H9 (cell line): ENCODE results near the gene MARCKS. TPM values are rescaled to one million over a fixed set of nuclear protein-coding genes. Genes with fewer than 3 reads are reported as not detected.

Experiments used
- DNase-seq: peaks from one replicate; pipeline ENCODE4 v3.0.0-alpha.2; 2017
- H2AFZ ChIP-seq: one replicate; pipeline ENCODE4 v1.6.1; 2013; ENCODE audit warnings: mild to moderate bottlenecking, low read length, control low read depth, moderate library complexity
- H2AK5ac ChIP-seq: 2 replicates; pipeline ENCODE4 v1.6.1; 2013; ENCODE audit warnings: low read length, control low read depth, mixed read lengths; ENCODE audit not compliant: insufficient read length
- H2BK120ac ChIP-seq: one replicate; pipeline ENCODE4 v1.6.1; 2013; ENCODE audit warnings: low read depth, mild to moderate bottlenecking, low read length, control low read depth, inconsistent platforms; ENCODE audit not compliant: poor library complexity, severe bottlenecking
- H2BK12ac ChIP-seq: 2 replicates; pipeline ENCODE4 v1.6.1; 2013; ENCODE audit warnings: low read length, control low read depth, mixed read lengths, low read depth; ENCODE audit not compliant: insufficient read length
- H2BK15ac ChIP-seq: 2 replicates; pipeline ENCODE4 v1.6.1; 2013; ENCODE audit warnings: low read depth, low read length, control low read depth
- H2BK20ac ChIP-seq: one replicate; pipeline ENCODE4 v1.6.1; 2013; ENCODE audit warnings: low read depth, mild to moderate bottlenecking, low read length, control low read depth, inconsistent platforms; ENCODE audit not compliant: poor library complexity, severe bottlenecking
- H2BK5ac ChIP-seq: 2 replicates; pipeline ENCODE4 v1.6.1; 2013; ENCODE audit warnings: low read length, control low read depth, mixed read lengths; ENCODE audit not compliant: insufficient read length
- H3K14ac ChIP-seq: 2 replicates; pipeline ENCODE4 v1.6.1; 2013; ENCODE audit warnings: low read length, control low read depth; ENCODE audit not compliant: insufficient read depth
- H3K18ac ChIP-seq: 2 replicates; pipeline ENCODE4 v1.6.1; 2013; ENCODE audit warnings: low read depth, mild to moderate bottlenecking, mixed read lengths, low read length, control low read depth; ENCODE audit not compliant: insufficient read length
- H3K23ac ChIP-seq: 2 replicates; pipeline ENCODE4 v1.6.1; 2013; ENCODE audit warnings: low read length, control low read depth, mixed read lengths, low read depth; ENCODE audit not compliant: insufficient read length
- H3K23me2 ChIP-seq: 2 replicates; pipeline ENCODE4 v1.6.1; 2013; ENCODE audit warnings: low read depth, mild to moderate bottlenecking, mixed read lengths, low read length, control low read depth; ENCODE audit not compliant: insufficient read length, poor library complexity, severe bottlenecking
- H3K27ac ChIP-seq: 2 replicates; pipeline ENCODE4 v1.5.1; 2013; ENCODE audit warnings: low read length, control low read depth, mixed read lengths, low read depth; ENCODE audit not compliant: insufficient read length
- H3K27me3 ChIP-seq: 2 replicates; pipeline ENCODE4 v1.6.1; 2013; ENCODE audit warnings: low read length, control low read depth, inconsistent platforms; ENCODE audit not compliant: insufficient read depth
- H3K4ac ChIP-seq: 2 replicates; pipeline ENCODE4 v1.6.1; 2013; ENCODE audit warnings: low read depth, mild to moderate bottlenecking, control low read depth, inconsistent platforms, low read length, moderate library complexity
- H3K4me1 ChIP-seq: 2 replicates; pipeline ENCODE4 v1.6.1; 2013; ENCODE audit warnings: low read length, control low read depth, inconsistent platforms; ENCODE audit not compliant: insufficient read depth
- H3K4me2 ChIP-seq: 2 replicates; pipeline ENCODE4 v1.6.1; 2013; ENCODE audit warnings: low read length, control low read depth, mixed read lengths; ENCODE audit not compliant: insufficient read length, insufficient read depth
- H3K56ac ChIP-seq: 2 replicates; pipeline ENCODE4 v1.6.1; 2013; ENCODE audit warnings: low read depth, mild to moderate bottlenecking, mixed read lengths, low read length, control low read depth; ENCODE audit not compliant: insufficient read length
- H3K79me1 ChIP-seq: 2 replicates; pipeline ENCODE4 v1.6.1; 2013; ENCODE audit warnings: low read depth, mild to moderate bottlenecking, moderate library complexity, low read length, control low read depth, inconsistent platforms; ENCODE audit not compliant: insufficient read depth, poor library complexity, severe bottlenecking
- H3K79me2 ChIP-seq: 2 replicates; pipeline ENCODE4 v1.6.1; 2013; ENCODE audit warnings: low read length, control low read depth, inconsistent platforms; ENCODE audit not compliant: insufficient read depth
- H3K9ac ChIP-seq: 2 replicates; pipeline ENCODE4 v1.6.1; 2013; ENCODE audit warnings: low read length, control low read depth, mixed read lengths; ENCODE audit not compliant: insufficient read length; ENCODE audit errors: extremely low read depth
- H3K9me3 ChIP-seq: one replicate; pipeline ENCODE4 v1.6.1; 2013; ENCODE audit warnings: low read depth, low read length, inconsistent platforms; ENCODE audit not compliant: control insufficient read depth
- H3T11ph ChIP-seq: one replicate; pipeline ENCODE4 v1.6.1; 2013; ENCODE audit warnings: mild to moderate bottlenecking, low read length, control low read depth, inconsistent platforms
- H4K20me1 ChIP-seq: one replicate; pipeline ENCODE4 v1.6.1; 2013; ENCODE audit not compliant: control insufficient read depth, insufficient read length, insufficient read depth
- H4K5ac ChIP-seq: 2 replicates; pipeline ENCODE4 v1.6.1; 2013; ENCODE audit warnings: low read depth, mild to moderate bottlenecking, mixed read lengths, low read length, control low read depth; ENCODE audit not compliant: insufficient read length
- H4K8ac ChIP-seq: replicated peaks from 2 replicates; pipeline ENCODE4 v1.6.1; 2013; ENCODE audit warnings: low read length, control low read depth, mixed read lengths, low read depth; ENCODE audit not compliant: insufficient read length
- H4K91ac ChIP-seq: 2 replicates; pipeline ENCODE4 v1.6.1; 2013; ENCODE audit warnings: low read depth, mild to moderate bottlenecking, moderate library complexity, mixed read lengths, low read length, control low read depth; ENCODE audit not compliant: insufficient read length
- H3K27ac Mint-ChIP-seq, 3 experiments: 2 replicates in 2 of 3; 3 replicates in 1 of 3; pipeline ENCODE4 v1.8.0; 2020 to 2021; ENCODE audit warnings: mixed read lengths in 3 of 3, mild to moderate bottlenecking in 1 of 3, moderate library complexity in 1 of 3
- H3K27me3 Mint-ChIP-seq: 2 replicates; pipeline ENCODE4 v1.8.0; 2021; ENCODE audit warnings: low read depth, mild to moderate bottlenecking, moderate library complexity, mixed read lengths
- H3K36me3 Mint-ChIP-seq, 3 experiments: 2 replicates in 2 of 3; 3 replicates in 1 of 3; pipeline ENCODE4 v1.8.0; 2020 to 2021; ENCODE audit warnings: low read depth in 3 of 3, mixed read lengths in 3 of 3; ENCODE audit not compliant: insufficient read depth in 1 of 3
- H3K4me1 Mint-ChIP-seq, 2 experiments: 2 replicates each; pipeline ENCODE4 v1.8.0; 2020; ENCODE audit warnings: mixed read lengths in 2 of 2
- H3K4me3 Mint-ChIP-seq, 2 experiments: 2 replicates in 1 of 2; 3 replicates in 1 of 2; pipeline ENCODE4 v1.8.0; 2020 to 2021; ENCODE audit warnings: mild to moderate bottlenecking in 2 of 2, mixed read lengths in 2 of 2, moderate library complexity in 1 of 2
- H3K9me3 Mint-ChIP-seq, 2 experiments: 2 replicates in 1 of 2; 3 replicates in 1 of 2; pipeline ENCODE4 v1.8.0; 2020; ENCODE audit warnings: mild to moderate bottlenecking in 2 of 2, mixed read lengths in 2 of 2, moderate library complexity in 1 of 2
- WGBS: extraction: QIAGEN DNeasy Blood & Tissue Kit; methylation state at CpG from one replicate; pipeline ENCODE4 v1.1.7; 2013; ENCODE audit warnings: missing lambda C conversion rate, low lambda C conversion rate, mixed read lengths; ENCODE audit not compliant: insufficient read length; ENCODE audit errors: extremely low coverage; 5-methylcytosine and 5-hydroxymethylcytosine counted together
- total RNA-seq: library from RNA; stranded (reverse); gene quantifications from 2 replicates; pipeline ENCODE4 v1.2.1, GENCODE V29; 2021
- TF ChIP-seq, protein P1 (sequence below): fragments of 200-600 bp; sonication (generic); conservative IDR thresholded peaks from 3 replicates; pipeline ENCODE4 v1.8.0; 2021; ENCODE audit warnings: antibody characterized with exemption, mild to moderate bottlenecking

Gene MARCKS
- total RNA-seq, 1 experiment from 2014 or later = 164 TPM

- H3K56ac ChIP-seq = no peak overlapping the region
Observed at GRCh38 chr6:113886512-113886911, 29.4 kb downstream of the MARCKS start.

More at GRCh38 chr6:113886512-113886911, 29.4 kb downstream of the MARCKS start:
- TF ChIP-seq, protein P1, sequence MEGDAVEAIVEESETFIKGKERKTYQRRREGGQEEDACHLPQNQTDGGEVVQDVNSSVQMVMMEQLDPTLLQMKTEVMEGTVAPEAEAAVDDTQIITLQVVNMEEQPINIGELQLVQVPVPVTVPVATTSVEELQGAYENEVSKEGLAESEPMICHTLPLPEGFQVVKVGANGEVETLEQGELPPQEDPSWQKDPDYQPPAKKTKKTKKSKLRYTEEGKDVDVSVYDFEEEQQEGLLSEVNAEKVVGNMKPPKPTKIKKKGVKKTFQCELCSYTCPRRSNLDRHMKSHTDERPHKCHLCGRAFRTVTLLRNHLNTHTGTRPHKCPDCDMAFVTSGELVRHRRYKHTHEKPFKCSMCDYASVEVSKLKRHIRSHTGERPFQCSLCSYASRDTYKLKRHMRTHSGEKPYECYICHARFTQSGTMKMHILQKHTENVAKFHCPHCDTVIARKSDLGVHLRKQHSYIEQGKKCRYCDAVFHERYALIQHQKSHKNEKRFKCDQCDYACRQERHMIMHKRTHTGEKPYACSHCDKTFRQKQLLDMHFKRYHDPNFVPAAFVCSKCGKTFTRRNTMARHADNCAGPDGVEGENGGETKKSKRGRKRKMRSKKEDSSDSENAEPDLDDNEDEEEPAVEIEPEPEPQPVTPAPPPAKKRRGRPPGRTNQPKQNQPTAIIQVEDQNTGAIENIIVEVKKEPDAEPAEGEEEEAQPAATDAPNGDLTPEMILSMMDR = no peak
- H3K4me1 Mint-ChIP-seq = peaks cover 0 to 4% of the 10 kb centered on the region in 2 experiments; a peak in 2 of 4 replicates
- no peaks in the 10 kb centered on the region for H3K79me1 ChIP-seq
- no peaks in the 10 kb centered on the region for H3K9me3 ChIP-seq
- no peak overlapping the region for H3K14ac ChIP-seq
- H4K91ac ChIP-seq = no peak overlapping the region
- no peak overlapping the region for H2BK120ac ChIP-seq
- WGBS = no CpG with 5 or more reads among the region's 1 CpG
- H2BK5ac ChIP-seq = no peak overlapping the region
- no peak overlapping the region for H3K4ac ChIP-seq
- no peak overlapping the region for H3K4me3 Mint-ChIP-seq
- H2BK20ac ChIP-seq = no peak overlapping the region
- no peak overlapping the region for H3K4me2 ChIP-seq
- no peak overlapping the region for H2AK5ac ChIP-seq
- H3K23me2 ChIP-seq = no peaks in the 10 kb centered on the region
- no peak overlapping the region for H4K5ac ChIP-seq
- no peaks in the 10 kb centered on the region for H3K4me1 ChIP-seq
- H2AFZ ChIP-seq = no peak overlapping the region
- no peak overlapping the region for H3K23ac ChIP-seq
- no peak overlapping the region for H2BK15ac ChIP-seq
- H3K36me3 Mint-ChIP-seq = no peaks in the 10 kb centered on the region
- H3K9me3 Mint-ChIP-seq = peaks cover 0 to 7% of the 10 kb centered on the region in 2 experiments; a peak in 2 of 5 replicates
- H3K9ac ChIP-seq = no peak overlapping the region
- no peak overlapping the region for H3K27ac ChIP-seq
- H3K27ac Mint-ChIP-seq = no peak overlapping the region
- no peak overlapping the region for H2BK12ac ChIP-seq
- no peak overlapping the region for H4K8ac ChIP-seq
- no peaks in the 10 kb centered on the region for H3K79me2 ChIP-seq
- no peaks in the 10 kb centered on the region for H4K20me1 ChIP-seq
- no peak overlapping the region for H3K18ac ChIP-seq
- DNase-seq = no peak
- no peak overlapping the region for H3T11ph ChIP-seq
- no peaks in the 10 kb centered on the region for H3K27me3 ChIP-seq
- H3K27me3 Mint-ChIP-seq = no peaks in the 10 kb centered on the region
